Measurements from ENCODE around the gene BRF1. TPM values are rescaled to one million over a fixed set of nuclear protein-coding genes. Genes with fewer than 3 reads are reported as not detected.

The BRF1 gene
- total RNA-seq, 1 experiment from 2014 or later: 26.4 TPM

GRCh38 chr14:105300542-105301102 is at the start of gene BRF1 (continued):
- TF ChIP-seq ESRRA (CRISPR knock-in tag; IDR thresholded peaks at IDR 0.05; ENCODE audit: borderline replicate concordance): no peak
- TF ChIP-seq FOXP1 (CRISPR knock-in tag; IDR thresholded peaks at IDR 0.05; ENCODE audit: borderline replicate concordance): no peak
- no peak for TF ChIP-seq ZNF532 (CRISPR knock-in tag; IDR thresholded peaks at IDR 0.05; ENCODE audit: borderline replicate concordance)
- TF ChIP-seq ZNF281 (CRISPR knock-in tag; IDR thresholded peaks at IDR 0.05): no peak
- TF ChIP-seq OVOL2 (CRISPR knock-in tag; IDR thresholded peaks at IDR 0.05; ENCODE audit: borderline replicate concordance): no peak
- TF ChIP-seq STAT6 (CRISPR knock-in tag; conservative IDR thresholded peaks at IDR 0.05; ENCODE audit: low read depth): no peak

- Mint-ChIP-seq H3K27ac (no peak overlapping the region), H3K36me3 (peaks cover 6% of the 10 kb centered on the region; the same call in 1 of the 2 replicates), H3K4me3 (no peak overlapping the region), H3K4me1 (peaks cover 5% of the 10 kb centered on the region), H3K9me3 (peaks cover 6% of the 10 kb centered on the region), H3K27me3 (ENCODE audit: low read depth) (no peaks in the 10 kb centered on the region; the same call in 1 of the 2 replicates)
- ATAC-seq: no peak
- TF ChIP-seq RELA (CRISPR knock-in tag; IDR thresholded peaks at IDR 0.05; ENCODE audit: borderline replicate concordance) (no peak), ETV6 (CRISPR knock-in tag; IDR thresholded peaks at IDR 0.05) (no peak), FOXP1 (CRISPR knock-in tag; IDR thresholded peaks at IDR 0.05; ENCODE audit: borderline replicate concordance) (no peak), SMAD3 (CRISPR knock-in tag; IDR thresholded peaks at IDR 0.05; ENCODE audit: borderline replicate concordance) (no peak)
- ChIA-PET CTCF (no interaction called here), POLR2A (no interaction called here)
- DNase-seq (ENCODE audit: low spot score): no peak
Measured at GRCh38 chr14:105349992-105350391, 49.2 kb upstream of the BRF1 start.

GRCh38 chr14:105348945-105349699 is 48.3 kb upstream of the BRF1 start:
- TF ChIP-seq RORB (CRISPR knock-in tag; IDR thresholded peaks at IDR 0.05): no peak
- peaks cover 6% of the 10 kb centered on the region; the same call in 1 of the 2 replicates for H3K36me3 Mint-ChIP-seq
- ChIA-PET POLR2A (no interaction called here), CTCF (no interaction called here)
- DNase-seq (ENCODE audit: low spot score) (no peak), ATAC-seq (no peak)
- peaks cover 6% of the 10 kb centered on the region for H3K9me3 Mint-ChIP-seq
- no peak overlapping the region for H3K4me3 Mint-ChIP-seq
- H3K27me3 Mint-ChIP-seq (ENCODE audit: low read depth): no peaks in the 10 kb centered on the region; the same call in 1 of the 2 replicates
- H3K4me1 Mint-ChIP-seq: peaks cover 5% of the 10 kb centered on the region
- H3K27ac Mint-ChIP-seq: no peak overlapping the region

Measured in WTC11 (cell line).